ENCODE results near the gene RAPGEF1. TPM values are rescaled to one million over a fixed set of nuclear protein-coding genes. Genes with fewer than 3 reads are reported as not detected.
"Not testable (repeated sequence)": the region's sequence is repeated elsewhere in the genome, so short reads cannot be mapped to it uniquely, and the experiment has no call there.

Gene RAPGEF1
- total RNA-seq, 2 donors from 2014 or later: 59.7 to 73.0 TPM

GRCh38 chr9:131554843-131555351, 185.0 kb downstream of the RAPGEF1 start:
- Histone ChIP-seq H3K4me3 (no peak overlapping the region), H3K36me3 (no peaks in the 10 kb centered on the region), H3K9me3 (no peaks in the 10 kb centered on the region), H3K27me3 (replicated peaks; ENCODE audit: insufficient read depth) (no peaks in the 10 kb centered on the region), H3K27ac (no peak overlapping the region), H3K4me1 (ENCODE audit: control insufficient read depth in 1 of 2, low read depth in 2 of 2) (no peaks in the 10 kb centered on the region)
- ATAC-seq (ENCODE audit: insufficient number of reproducible peaks, low FRiP score, low read depth) (no peak), DNase-seq (ENCODE audit: low spot score) (no peak)
- no peak for TF ChIP-seq CTCF (IDR thresholded peaks at IDR 0.05)

GRCh38 chr9:131554087-131554842, 185.6 kb downstream of the RAPGEF1 start:
- Histone ChIP-seq H3K27me3 (replicated peaks; ENCODE audit: insufficient read depth) (no peaks in the 10 kb centered on the region), H3K4me3 (no peak overlapping the region), H3K27ac (no peak overlapping the region), H3K36me3 (no peaks in the 10 kb centered on the region), H3K4me1 (ENCODE audit: control insufficient read depth in 1 of 2, low read depth in 2 of 2) (no peaks in the 10 kb centered on the region), H3K9me3 (no peaks in the 10 kb centered on the region)
- no peak for DNase-seq (ENCODE audit: low spot score)
- ATAC-seq (ENCODE audit: insufficient number of reproducible peaks, low FRiP score, low read depth): no peak
- TF ChIP-seq CTCF (IDR thresholded peaks at IDR 0.05): no peak

- Histone ChIP-seq H3K4me1 (ENCODE audit: control insufficient read depth in 1 of 2, low read depth in 2 of 2) (peaks cover 0 to 2% of the 10 kb centered on the region in 2 donors), H3K36me3 (no peaks in the 10 kb centered on the region), H3K4me3 (no peak overlapping the region), H3K27ac (no peak overlapping the region), H3K27me3 (replicated peaks; ENCODE audit: insufficient read depth) (no peaks in the 10 kb centered on the region), H3K9me3 (no peaks in the 10 kb centered on the region)
- DNase-seq (ENCODE audit: low spot score) (no peak), ATAC-seq (ENCODE audit: insufficient number of reproducible peaks, low FRiP score, low read depth) (no peak)
- no peak for TF ChIP-seq CTCF (IDR thresholded peaks at IDR 0.05)
These were observed 187.8 kb downstream of the RAPGEF1 start for GRCh38 chr9:131552030-131552429.

GRCh38 chr9:131550465-131550864, 189.4 kb downstream of the RAPGEF1 start:
- not testable (repeated sequence) for H3K27me3 ChIP-seq (replicated peaks; ENCODE audit: insufficient read depth); H3K9me3 ChIP-seq; H3K36me3 ChIP-seq; H3K4me3 ChIP-seq; H3K27ac ChIP-seq; DNase-seq (ENCODE audit: low spot score); ATAC-seq (ENCODE audit: insufficient number of reproducible peaks, low FRiP score, low read depth)
- peaks cover 9 to 17% of the 10 kb centered on the region in 2 donors for H3K4me1 ChIP-seq (ENCODE audit: control insufficient read depth in 1 of 2, low read depth in 2 of 2)

- not testable (repeated sequence) for H3K9me3 ChIP-seq; DNase-seq (ENCODE audit: low spot score); H3K27me3 ChIP-seq (replicated peaks; ENCODE audit: insufficient read depth); H3K36me3 ChIP-seq; H3K27ac ChIP-seq; H3K4me3 ChIP-seq; ATAC-seq (ENCODE audit: insufficient number of reproducible peaks, low FRiP score, low read depth)
- H3K4me1 ChIP-seq (ENCODE audit: control insufficient read depth in 1 of 2, low read depth in 2 of 2): peaks cover 9 to 17% of the 10 kb centered on the region in 2 donors
These were observed 190.7 kb downstream of the RAPGEF1 start for GRCh38 chr9:131549186-131549585.

- peak overlapping the region; percentile 67 for H3K4me3 ChIP-seq
- peaks cover 9 to 17% of the 10 kb centered on the region in 2 donors for H3K4me1 ChIP-seq (ENCODE audit: control insufficient read depth in 1 of 2, low read depth in 2 of 2)
- ATAC-seq (ENCODE audit: insufficient number of reproducible peaks, low FRiP score, low read depth) (no peak), DNase-seq (ENCODE audit: low spot score) (no peak)
- peak; percentile 9 for TF ChIP-seq CTCF (IDR thresholded peaks at IDR 0.05)
- H3K36me3 ChIP-seq: no peaks in the 10 kb centered on the region
- H3K9me3 ChIP-seq: peaks cover 21% of the 10 kb centered on the region
- H3K27me3 ChIP-seq (replicated peaks; ENCODE audit: insufficient read depth): peaks cover 8% of the 10 kb centered on the region
- no peak overlapping the region for H3K27ac ChIP-seq
These were observed 193.4 kb downstream of the RAPGEF1 start for GRCh38 chr9:131546336-131547084.

Measured in thoracic aorta (tissue), 2 donors.